ENCODE results near the gene SERPINA3.

GRCh38 chr14:94578712-94579111, 33.5 kb upstream of the SERPINA3 start:
- TF ChIP-seq POLR2AphosphoS5 (IDR thresholded peaks at IDR 0.05; ENCODE audit: low read depth, low read length) (no peak), POLR2A (IDR thresholded peaks at IDR 0.05; ENCODE audit: low read depth, low read length) (no peak), TAF1 (IDR thresholded peaks at IDR 0.05; ENCODE audit: borderline replicate concordance, low read depth, low read length) (no peak)
